WTC11 (cell line): ENCODE data around the gene ARMC2. TPM values are rescaled to one million over a fixed set of nuclear protein-coding genes. Genes with fewer than 3 reads are reported as not detected.

Experiments used
- ATAC-seq: fragments of 200-7000 bp; cut with Tn5 transposase; 2 replicates; pipeline ENCODE4 v1.10.0; 2021; ENCODE audit warnings: mild to moderate bottlenecking, moderate library complexity
- CTCF ChIA-PET: fragments of 300-600 bp; sonication (Branson Sonifier 250); formaldehyde crosslinking; loops from one replicate; lab custom pipeline; 2021; ENCODE audit warnings: antibody characterized with exemption; lab: Charles Lee
- POLR2A ChIA-PET: fragments of 350-600 bp; sonication (Branson Sonifier 250); formaldehyde crosslinking; loops from one replicate; lab custom pipeline; 2021; ENCODE audit warnings: antibody characterized with exemption; lab: Charles Lee
- DNase-seq: peaks from one replicate; pipeline ENCODE4 v3.0.0; 2021; ENCODE audit warnings: low spot score
- H3K27ac Mint-ChIP-seq: 2 replicates; pipeline ENCODE4 v1.8.0; 2021; ENCODE audit warnings: mixed read lengths
- H3K27me3 Mint-ChIP-seq: 2 replicates; pipeline ENCODE4 v1.8.0; 2021; ENCODE audit warnings: low read depth, mild to moderate bottlenecking, moderate library complexity, mixed read lengths
- H3K36me3 Mint-ChIP-seq: 2 replicates; pipeline ENCODE4 v1.8.0; 2021; ENCODE audit warnings: mixed read lengths
- H3K4me1 Mint-ChIP-seq: 2 replicates; pipeline ENCODE4 v1.8.0; 2022; ENCODE audit warnings: mixed read lengths
- H3K4me3 Mint-ChIP-seq: 2 replicates; pipeline ENCODE4 v1.8.0; 2021; ENCODE audit warnings: mild to moderate bottlenecking, moderate library complexity, mixed read lengths
- H3K9me3 Mint-ChIP-seq: 2 replicates; pipeline ENCODE4 v1.8.0; 2021; ENCODE audit warnings: mixed read lengths
- ATF1 ChIP-seq: sonication (generic); formaldehyde crosslinking; IDR thresholded peaks from 2 replicates; pipeline ENCODE4 v1.8.1; 2023; ENCODE audit warnings: mild to moderate bottlenecking, moderate library complexity, missing genetic modification reagents
- ATF3 ChIP-seq: sonication (generic); formaldehyde crosslinking; conservative IDR thresholded peaks from 2 replicates; pipeline ENCODE4 v1.8.1; 2022; ENCODE audit warnings: mild to moderate bottlenecking, missing genetic modification reagents
- CREB1 ChIP-seq: sonication (generic); formaldehyde crosslinking; IDR thresholded peaks from 2 replicates; pipeline ENCODE4 v1.8.0; 2023; ENCODE audit warnings: mild to moderate bottlenecking, missing genetic modification reagents
- E2F5 ChIP-seq: sonication (generic); formaldehyde crosslinking; IDR thresholded peaks from 2 replicates; pipeline ENCODE4 v1.8.1; 2022; ENCODE audit warnings: mild to moderate bottlenecking, moderate library complexity, missing genetic modification reagents
- EMX1 ChIP-seq: fragments of 250-450 bp; sonication (Bioruptor Pico); IDR thresholded peaks from 2 replicates; pipeline ENCODE4 v1.8.0; 2021; ENCODE audit warnings: mild to moderate bottlenecking
- ERG ChIP-seq: fragments of 250-450 bp; sonication (Bioruptor Pico); IDR thresholded peaks from 2 replicates; pipeline ENCODE4 v1.8.0; 2021; ENCODE audit warnings: mild to moderate bottlenecking
- GABPB1 ChIP-seq: sonication (generic); formaldehyde crosslinking; IDR thresholded peaks from 2 replicates; pipeline ENCODE4 v1.8.1; 2023; ENCODE audit warnings: mild to moderate bottlenecking, missing genetic modification reagents
- HMGA2 ChIP-seq: fragments of 250-450 bp; sonication (Bioruptor Pico); IDR thresholded peaks from 2 replicates; pipeline ENCODE4 v1.4.0; 2021; ENCODE audit warnings: mild to moderate bottlenecking, moderate library complexity
- IRF1 ChIP-seq: sonication (generic); formaldehyde crosslinking; IDR thresholded peaks from 2 replicates; pipeline ENCODE4 v1.8.0; 2023; ENCODE audit warnings: missing genetic modification reagents
- IRF2 ChIP-seq: sonication (generic); formaldehyde crosslinking; IDR thresholded peaks from 2 replicates; pipeline ENCODE4 v1.8.0; 2022; ENCODE audit warnings: low read depth, missing genetic modification reagents, borderline replicate concordance
- KAT7 ChIP-seq: sonication (generic); formaldehyde crosslinking; IDR thresholded peaks from 2 replicates; pipeline ENCODE4 v1.8.1; 2023; ENCODE audit warnings: missing genetic modification reagents, mild to moderate bottlenecking, borderline replicate concordance
- MXD4 ChIP-seq: fragments of 250-450 bp; sonication (Bioruptor Pico); IDR thresholded peaks from 2 replicates; pipeline ENCODE4 v1.8.0; 2021; ENCODE audit warnings: mild to moderate bottlenecking, moderate library complexity, borderline replicate concordance
- MYBL2 ChIP-seq: sonication (generic); formaldehyde crosslinking; IDR thresholded peaks from 2 replicates; pipeline ENCODE4 v1.8.1; 2023; ENCODE audit warnings: mild to moderate bottlenecking, moderate library complexity, missing genetic modification reagents
- NR1H2 ChIP-seq: sonication (generic); formaldehyde crosslinking; IDR thresholded peaks from 2 replicates; pipeline ENCODE4 v1.9.0; 2021; ENCODE audit warnings: mild to moderate bottlenecking, moderate library complexity, missing genetic modification reagents
- NR3C1 ChIP-seq: sonication (generic); formaldehyde crosslinking; conservative IDR thresholded peaks from 2 replicates; pipeline ENCODE4 v1.8.1; 2023; ENCODE audit warnings: low read depth, mild to moderate bottlenecking, missing genetic modification reagents
- PRRX2 ChIP-seq: fragments of 250-450 bp; sonication (Bioruptor Pico); IDR thresholded peaks from 2 replicates; pipeline ENCODE4 v1.8.0; 2021; ENCODE audit warnings: mild to moderate bottlenecking
- RELA ChIP-seq: sonication (generic); formaldehyde crosslinking; IDR thresholded peaks from 2 replicates; pipeline ENCODE4 v1.8.1; 2022; ENCODE audit warnings: missing genetic modification reagents, mild to moderate bottlenecking, borderline replicate concordance
- SMAD3 ChIP-seq: sonication (generic); formaldehyde crosslinking; IDR thresholded peaks from 2 replicates; pipeline ENCODE4 v1.8.0; 2022; ENCODE audit warnings: missing genetic modification reagents, mild to moderate bottlenecking, borderline replicate concordance
- SMAD4 ChIP-seq: sonication (generic); formaldehyde crosslinking; IDR thresholded peaks from 2 replicates; pipeline ENCODE4 v1.8.0; 2022; ENCODE audit warnings: mild to moderate bottlenecking, missing genetic modification reagents
- SP1 ChIP-seq: sonication (generic); formaldehyde crosslinking; conservative IDR thresholded peaks from 2 replicates; pipeline ENCODE4 v1.8.1; 2022; ENCODE audit warnings: missing genetic modification reagents
- TEAD1 ChIP-seq: sonication (generic); formaldehyde crosslinking; IDR thresholded peaks from 2 replicates; pipeline ENCODE4 v1.8.0; 2022; ENCODE audit warnings: mild to moderate bottlenecking, missing genetic modification reagents
- ZMAT4 ChIP-seq: fragments of 250-450 bp; sonication (Bioruptor Pico); IDR thresholded peaks from 2 replicates; pipeline ENCODE4 v1.9.0; 2021; ENCODE audit warnings: mild to moderate bottlenecking
- ZNF263 ChIP-seq: sonication (generic); formaldehyde crosslinking; IDR thresholded peaks from 2 replicates; pipeline ENCODE4 v1.8.1; 2022; ENCODE audit warnings: low read depth, mild to moderate bottlenecking, moderate library complexity, missing genetic modification reagents
- ZNF317 ChIP-seq: sonication (generic); formaldehyde crosslinking; IDR thresholded peaks from 2 replicates; pipeline ENCODE4 v1.8.1; 2023; ENCODE audit warnings: low read depth, mild to moderate bottlenecking, moderate library complexity, missing genetic modification reagents, borderline replicate concordance
- ZNF416 ChIP-seq: fragments of 250-450 bp; sonication (Bioruptor Pico); IDR thresholded peaks from 2 replicates; pipeline ENCODE4 v1.9.0; 2021; ENCODE audit warnings: mild to moderate bottlenecking, inconsistent platforms
- ZNF423 ChIP-seq: fragments of 250-450 bp; sonication (Bioruptor Pico); IDR thresholded peaks from 2 replicates; pipeline ENCODE4 v2.1.2; 2022; ENCODE audit warnings: mild to moderate bottlenecking, moderate library complexity
- ZNF671 ChIP-seq: fragments of 250-450 bp; sonication (Bioruptor Pico); IDR thresholded peaks from 2 replicates; pipeline ENCODE4 v1.8.0; 2021; ENCODE audit warnings: mild to moderate bottlenecking
- total RNA-seq: library from RNA; stranded (reverse); gene quantifications from 3 replicates; pipeline ENCODE4 v1.2.3, GENCODE V29; 2021
- TF ChIP-seq, protein P1 (sequence below): sonication (generic); formaldehyde crosslinking; IDR thresholded peaks from 2 replicates; pipeline ENCODE4 v1.8.0; 2022; ENCODE audit warnings: mild to moderate bottlenecking, missing genetic modification reagents
- TF ChIP-seq, protein P2 (sequence below): sonication (generic); formaldehyde crosslinking; IDR thresholded peaks from 2 replicates; pipeline ENCODE4 v1.8.1; 2023; ENCODE audit warnings: mild to moderate bottlenecking, missing genetic modification reagents, moderate library complexity
- TF ChIP-seq, protein P3 (sequence below): sonication (generic); formaldehyde crosslinking; IDR thresholded peaks from 2 replicates; pipeline ENCODE4 v1.8.1; 2022; ENCODE audit warnings: missing genetic modification reagents, borderline replicate concordance

The ARMC2 gene
- total RNA-seq, 1 experiment from 2014 or later: 5.2 TPM

DNA sequence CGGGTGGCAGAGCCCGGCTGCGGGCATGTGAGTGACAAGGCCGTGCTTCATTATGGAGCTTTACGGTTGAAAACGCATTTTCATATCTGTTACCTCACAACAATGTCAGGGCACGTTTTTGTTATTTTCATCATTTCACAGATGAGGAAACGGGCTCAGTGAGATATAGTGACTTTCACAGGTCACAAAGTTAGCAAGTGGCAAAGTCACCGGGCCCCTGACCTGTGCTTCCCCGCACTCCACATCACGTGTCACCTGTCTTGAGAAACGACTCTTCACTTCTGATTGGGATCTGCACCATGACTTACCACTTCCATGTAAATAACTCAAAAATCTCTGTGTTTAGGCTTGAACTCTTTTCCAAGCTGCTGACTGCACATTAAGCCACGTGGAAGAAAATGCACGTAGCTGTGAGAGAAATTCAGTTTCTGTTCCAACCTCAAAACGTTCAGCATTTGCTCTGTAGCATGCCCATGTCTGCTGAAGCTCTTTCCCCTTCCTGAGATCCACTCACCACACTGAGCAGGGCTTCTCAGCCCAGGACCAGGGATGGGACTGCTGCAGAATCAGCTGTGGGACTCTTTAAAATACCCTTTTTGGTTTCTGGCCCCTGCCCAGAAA is 107.2 kb downstream of the ARMC2 start:
- Mint-ChIP-seq H3K27ac (0 out of 2 replicates have a peak overlapping the region, but pooled peaks have one; percentile 73), H3K4me1 (peaks cover 7% of the 10 kb centered on the region), H3K9me3 (no peaks in the 10 kb centered on the region)
- no peak for DNase-seq
- POLR2A ChIA-PET: interaction anchor here (0.7 kb wide), 1 partner anchor 10 kb away, joined by 3 read pairs; no protein-coding TSS in a partner anchor
- TF ChIP-seq RELA (CRISPR knock-in tag) (no peak), ZNF423 (CRISPR knock-in tag) (no peak), NR1H2 (no peak), KAT7 (CRISPR knock-in tag) (no peak), IRF1 (no peak), ZNF416 (CRISPR knock-in tag) (no peak), ATF3 (CRISPR knock-in tag) (no peak), MXD4 (CRISPR knock-in tag) (no peak), IRF2 (CRISPR knock-in tag) (no peak), HMGA2 (CRISPR knock-in tag) (no peak), EMX1 (CRISPR knock-in tag) (no peak), PRRX2 (CRISPR knock-in tag) (no peak), ERG (CRISPR knock-in tag) (no peak), E2F5 (CRISPR knock-in tag) (no peak), ATF1 (CRISPR knock-in tag) (no peak), CREB1 (no peak), SMAD3 (CRISPR knock-in tag) (no peak), GABPB1 (CRISPR knock-in tag) (no peak)
- TF ChIP-seq, all 79 proteins: peak for 0
- CTCF ChIA-PET: interaction anchor here (1.4 kb wide), 1 partner anchor 13 kb away, joined by 4 read pairs; no protein-coding TSS in a partner anchor
- no peaks in the 10 kb centered on the region for H3K36me3 Mint-ChIP-seq
- H3K4me3 Mint-ChIP-seq: no peak overlapping the region
- no peak for ATAC-seq
- H3K27me3 Mint-ChIP-seq: no peaks in the 10 kb centered on the region

DNA sequence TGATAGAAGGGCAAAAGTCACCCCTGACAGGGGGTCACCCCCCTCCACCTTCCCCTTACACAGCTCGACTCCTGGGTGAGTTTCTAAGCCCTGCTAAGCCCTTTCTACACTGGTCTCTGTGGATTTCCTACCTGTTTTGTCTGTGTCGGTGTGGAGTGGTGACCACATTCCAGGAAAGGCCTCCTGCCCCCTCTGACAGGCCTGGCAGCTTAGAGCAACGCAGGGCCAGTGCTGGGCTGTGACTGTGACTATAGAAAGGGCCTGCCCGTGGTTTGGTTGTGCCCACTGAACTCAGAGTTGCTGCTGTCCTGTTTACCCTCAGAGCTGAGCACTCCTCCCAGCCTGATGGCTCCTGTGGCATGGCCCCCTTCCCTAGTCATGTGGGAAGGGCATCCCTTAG is 109.0 kb downstream of the ARMC2 start:
- peaks cover 7% of the 10 kb centered on the region for H3K4me1 Mint-ChIP-seq
- no peaks in the 10 kb centered on the region for H3K36me3 Mint-ChIP-seq
- CTCF ChIA-PET: interaction anchor here (1.0 to 2.5 kb wide), 2 partner anchors 10 kb away, joined by 3 to 12 read pairs; no protein-coding TSS in a partner anchor
- H3K4me3 Mint-ChIP-seq: no peak overlapping the region
- no peak for DNase-seq
- TF ChIP-seq HMGA2 (CRISPR knock-in tag) (no peak), ZNF671 (CRISPR knock-in tag) (no peak), ATF1 (CRISPR knock-in tag) (no peak), TEAD1 (CRISPR knock-in tag) (no peak), ZNF317 (no peak), ZNF263 (CRISPR knock-in tag) (no peak), ZMAT4 (no peak), E2F5 (CRISPR knock-in tag) (no peak), SMAD4 (CRISPR knock-in tag) (no peak), NR3C1 (CRISPR knock-in tag) (no peak), MYBL2 (CRISPR knock-in tag) (no peak), SP1 (CRISPR knock-in tag) (no peak), GABPB1 (CRISPR knock-in tag) (no peak)
- TF ChIP-seq, protein P1, sequence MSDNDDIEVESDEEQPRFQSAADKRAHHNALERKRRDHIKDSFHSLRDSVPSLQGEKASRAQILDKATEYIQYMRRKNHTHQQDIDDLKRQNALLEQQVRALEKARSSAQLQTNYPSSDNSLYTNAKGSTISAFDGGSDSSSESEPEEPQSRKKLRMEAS: no peak
- TF ChIP-seq, protein P2, sequence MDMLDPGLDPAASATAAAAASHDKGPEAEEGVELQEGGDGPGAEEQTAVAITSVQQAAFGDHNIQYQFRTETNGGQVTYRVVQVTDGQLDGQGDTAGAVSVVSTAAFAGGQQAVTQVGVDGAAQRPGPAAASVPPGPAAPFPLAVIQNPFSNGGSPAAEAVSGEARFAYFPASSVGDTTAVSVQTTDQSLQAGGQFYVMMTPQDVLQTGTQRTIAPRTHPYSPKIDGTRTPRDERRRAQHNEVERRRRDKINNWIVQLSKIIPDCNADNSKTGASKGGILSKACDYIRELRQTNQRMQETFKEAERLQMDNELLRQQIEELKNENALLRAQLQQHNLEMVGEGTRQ: no peak
- TF ChIP-seq, protein P3, sequence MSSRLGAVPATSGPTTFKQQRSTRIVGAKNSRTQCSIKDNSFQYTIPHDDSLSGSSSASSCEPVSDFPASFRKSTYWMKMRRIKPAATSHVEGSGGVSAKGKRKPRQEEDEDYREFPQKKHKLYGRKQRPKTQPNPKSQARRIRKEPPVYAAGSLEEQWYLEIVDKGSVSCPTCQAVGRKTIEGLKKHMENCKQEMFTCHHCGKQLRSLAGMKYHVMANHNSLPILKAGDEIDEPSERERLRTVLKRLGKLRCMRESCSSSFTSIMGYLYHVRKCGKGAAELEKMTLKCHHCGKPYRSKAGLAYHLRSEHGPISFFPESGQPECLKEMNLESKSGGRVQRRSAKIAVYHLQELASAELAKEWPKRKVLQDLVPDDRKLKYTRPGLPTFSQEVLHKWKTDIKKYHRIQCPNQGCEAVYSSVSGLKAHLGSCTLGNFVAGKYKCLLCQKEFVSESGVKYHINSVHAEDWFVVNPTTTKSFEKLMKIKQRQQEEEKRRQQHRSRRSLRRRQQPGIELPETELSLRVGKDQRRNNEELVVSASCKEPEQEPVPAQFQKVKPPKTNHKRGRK: no peak
- TF ChIP-seq, all 79 proteins: peak for 0
- ATAC-seq: no peak
- Mint-ChIP-seq H3K27ac (no peak overlapping the region), H3K9me3 (no peaks in the 10 kb centered on the region), H3K27me3 (no peaks in the 10 kb centered on the region)
- POLR2A ChIA-PET: no interaction called here
